MCF 10A (cell line): ENCODE data around the gene QRICH2. TPM values are rescaled to one million over a fixed set of nuclear protein-coding genes. Genes with fewer than 3 reads are reported as not detected.
A peak's percentile ranks its signal among the peaks of the same experiment; 100 is the strongest.
"Not testable (repeated sequence)": the region's sequence is repeated elsewhere in the genome, so short reads cannot be mapped to it uniquely, and the experiment has no call there.

Experiments
- BruUV-seq: library from RNA; stranded (reverse); fragments of 400-500 nt; replicated peaks from 2 replicates; lab custom pipeline; 2021; lab: Mats Ljungman, UMichigan
- CTCF ChIA-PET: fragments of 300-600 bp; sonication (Branson Sonifier 250); formaldehyde crosslinking; extraction: SDS; loops from one replicate; lab custom pipeline; 2021; ENCODE audit warnings: antibody characterized with exemption, inconsistent platforms; lab: Yijun Ruan, JAX
- POLR2A ChIA-PET: fragments of 300-600, 350-650 bp; sonication (Branson Sonifier 250); formaldehyde crosslinking; extraction: SDS; loops from one replicate; lab custom pipeline; 2020; ENCODE audit warnings: antibody characterized with exemption, inconsistent platforms; lab: Yijun Ruan, JAX
- DNase-seq: peaks from one replicate; pipeline ENCODE4 v3.0.0-alpha.2; 2018; ENCODE audit not compliant: unreplicated experiment
- H3K27ac Mint-ChIP-seq: one replicate; pipeline ENCODE4 v1.8.0; 2022; ENCODE audit warnings: mild to moderate bottlenecking, low read depth, mixed read lengths; ENCODE audit not compliant: unreplicated experiment
- H3K27me3 Mint-ChIP-seq: one replicate; pipeline ENCODE4 v1.8.0; 2022; ENCODE audit warnings: mixed read lengths; ENCODE audit not compliant: insufficient read depth, unreplicated experiment
- H3K36me3 Mint-ChIP-seq: one replicate; pipeline ENCODE4 v1.8.0; 2022; ENCODE audit warnings: mild to moderate bottlenecking, moderate library complexity, mixed read lengths; ENCODE audit not compliant: insufficient read depth, unreplicated experiment
- H3K4me1 Mint-ChIP-seq: one replicate; pipeline ENCODE4 v1.8.0; 2022; ENCODE audit warnings: mixed read lengths; ENCODE audit not compliant: insufficient read depth, unreplicated experiment
- H3K4me3 Mint-ChIP-seq: one replicate; pipeline ENCODE4 v1.8.0; 2022; ENCODE audit warnings: mild to moderate bottlenecking, moderate library complexity, mixed read lengths; ENCODE audit not compliant: unreplicated experiment
- H3K9me3 Mint-ChIP-seq: one replicate; pipeline ENCODE4 v1.8.0; 2022; ENCODE audit warnings: mixed read lengths; ENCODE audit not compliant: unreplicated experiment
- intact Hi-C: fragments of 100-400 bp; cut with micrococcal nuclease; formaldehyde crosslinking; loops from 2 replicates; pipeline ENCODE4 v1.14.1; 2022
- total RNA-seq: library from RNA; stranded (reverse); gene quantifications from 2 replicates; pipeline ENCODE4 v1.2.3, GENCODE V29; 2022
- TF ChIP-seq, protein P1 (sequence below): fragments of 200-600 bp; IDR thresholded peaks from one replicate; pipeline ENCODE4 v1.8.0; 2022; ENCODE audit warnings: antibody characterized with exemption, mild to moderate bottlenecking; ENCODE audit not compliant: unreplicated experiment

The QRICH2 gene
- total RNA-seq, 1 experiment from 2014 or later: 0.56 TPM

DNA sequence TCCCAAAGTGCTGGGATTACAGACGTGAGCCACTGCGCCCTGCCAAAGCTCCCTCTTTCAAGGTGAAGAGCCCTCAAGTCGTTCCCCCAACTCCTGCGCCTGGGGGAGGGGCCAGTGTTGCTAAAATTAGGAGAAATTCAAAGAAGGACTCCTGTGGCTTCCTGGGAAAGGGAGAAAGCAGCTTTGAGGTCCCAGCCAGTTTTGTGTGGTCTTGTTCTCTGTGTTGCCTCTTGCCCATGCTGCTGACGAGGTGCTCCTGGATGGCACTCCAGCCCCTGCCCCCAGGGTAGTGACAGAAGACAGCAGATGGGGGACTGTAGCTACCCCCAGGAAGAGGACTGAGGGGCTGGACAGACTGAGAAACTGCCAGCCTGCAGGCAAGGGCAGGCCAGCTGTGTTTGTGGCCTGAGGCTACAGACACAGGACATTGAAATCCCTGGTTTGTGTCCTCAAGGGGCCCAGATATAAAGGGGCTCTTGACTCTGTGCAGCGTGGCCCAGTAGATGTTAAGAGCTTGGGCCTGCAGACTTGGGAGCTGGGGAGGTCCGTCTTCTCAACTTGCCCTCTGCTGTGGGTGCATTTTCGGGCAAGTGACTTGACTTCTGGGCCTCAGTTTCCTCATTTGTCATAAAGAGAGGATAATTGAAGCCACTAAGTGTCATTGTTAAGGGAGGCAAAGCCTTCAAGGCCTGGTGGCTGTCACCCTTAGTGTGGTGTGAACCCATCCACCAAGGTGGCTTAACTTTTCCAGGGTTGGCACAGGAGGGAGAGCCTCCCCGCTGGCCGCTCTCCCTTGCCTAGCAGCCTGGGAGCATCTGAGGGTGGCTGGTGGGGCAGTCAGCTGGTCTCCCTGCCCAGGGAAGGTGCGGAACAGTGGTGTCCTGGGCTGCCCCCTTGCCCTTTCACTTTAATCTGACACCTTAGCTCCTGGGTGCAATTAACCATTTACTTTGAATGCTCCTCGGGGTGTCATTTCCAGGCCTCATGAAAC is 38.8 kb downstream of the QRICH2 start:
- Mint-ChIP-seq H3K27me3 (no peaks in the 10 kb centered on the region), H3K27ac (peak overlapping the region; percentile 90), H3K4me1 (peaks cover 7% of the 10 kb centered on the region), H3K4me3 (no peak overlapping the region), H3K9me3 (no peaks in the 10 kb centered on the region), H3K36me3 (peaks cover 43% of the 10 kb centered on the region)
- ChIA-PET CTCF (interaction anchor here (0.6 to 6.0 kb wide), 5 partner anchors 10 to 148 kb away, joined by 3 to 51 read pairs (median 3); no protein-coding TSS in a partner anchor), POLR2A (interaction anchor here (0.6 to 1.4 kb wide), 2 partner anchors 64 to 167 kb away, joined by 3 to 4 read pairs; no protein-coding TSS in a partner anchor)
- intact Hi-C loops: loop anchor here (2.0 kb wide), 1 partner anchor 20 kb away; no protein-coding TSS in a partner anchor
- no peak for DNase-seq
- no TSS peak for BruUV-seq
- TF ChIP-seq, protein P1, sequence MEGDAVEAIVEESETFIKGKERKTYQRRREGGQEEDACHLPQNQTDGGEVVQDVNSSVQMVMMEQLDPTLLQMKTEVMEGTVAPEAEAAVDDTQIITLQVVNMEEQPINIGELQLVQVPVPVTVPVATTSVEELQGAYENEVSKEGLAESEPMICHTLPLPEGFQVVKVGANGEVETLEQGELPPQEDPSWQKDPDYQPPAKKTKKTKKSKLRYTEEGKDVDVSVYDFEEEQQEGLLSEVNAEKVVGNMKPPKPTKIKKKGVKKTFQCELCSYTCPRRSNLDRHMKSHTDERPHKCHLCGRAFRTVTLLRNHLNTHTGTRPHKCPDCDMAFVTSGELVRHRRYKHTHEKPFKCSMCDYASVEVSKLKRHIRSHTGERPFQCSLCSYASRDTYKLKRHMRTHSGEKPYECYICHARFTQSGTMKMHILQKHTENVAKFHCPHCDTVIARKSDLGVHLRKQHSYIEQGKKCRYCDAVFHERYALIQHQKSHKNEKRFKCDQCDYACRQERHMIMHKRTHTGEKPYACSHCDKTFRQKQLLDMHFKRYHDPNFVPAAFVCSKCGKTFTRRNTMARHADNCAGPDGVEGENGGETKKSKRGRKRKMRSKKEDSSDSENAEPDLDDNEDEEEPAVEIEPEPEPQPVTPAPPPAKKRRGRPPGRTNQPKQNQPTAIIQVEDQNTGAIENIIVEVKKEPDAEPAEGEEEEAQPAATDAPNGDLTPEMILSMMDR: no peak

DNA sequence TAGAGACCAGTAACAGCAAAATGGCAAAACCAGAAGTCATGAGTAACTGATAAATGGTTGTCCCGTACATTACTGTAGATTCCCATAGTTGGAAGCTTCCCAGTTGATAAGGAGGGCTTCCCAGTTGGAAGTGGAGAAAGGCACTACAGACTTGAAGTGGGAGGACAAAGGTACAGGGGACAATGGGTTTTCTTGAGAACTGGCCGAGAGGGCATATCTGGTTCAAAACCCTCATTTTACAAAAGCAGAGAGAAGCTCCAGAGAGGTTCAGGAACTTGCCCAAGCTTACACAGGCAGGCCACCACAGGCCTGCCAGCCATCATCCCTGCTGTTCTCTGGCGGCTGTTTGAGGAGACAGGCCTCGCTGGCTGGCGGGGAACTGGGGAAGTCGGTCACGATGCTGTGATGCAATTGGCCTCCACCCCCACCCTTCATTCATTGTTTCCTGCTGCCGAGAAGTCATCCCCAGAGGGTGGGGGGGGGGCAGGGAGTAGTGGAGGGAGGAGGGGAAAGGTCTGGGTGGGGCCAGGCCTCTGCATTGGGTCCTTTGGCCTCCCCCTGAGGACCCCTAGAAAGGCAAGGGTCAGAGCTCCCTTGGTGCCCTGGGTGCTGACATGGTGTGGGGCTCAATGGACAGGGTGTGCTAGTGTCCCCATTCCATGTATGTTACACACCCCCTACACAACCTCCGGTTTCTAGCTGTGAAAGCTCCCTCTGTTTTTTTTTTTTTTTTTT is 39.9 kb downstream of the QRICH2 start:
- H3K9me3 Mint-ChIP-seq: no peaks in the 10 kb centered on the region
- peak overlapping the region; percentile 90 for H3K27ac Mint-ChIP-seq
- peak; percentile 88 for DNase-seq
- H3K4me1 Mint-ChIP-seq: peaks cover 7% of the 10 kb centered on the region
- CTCF ChIA-PET: interaction anchor here (0.6 to 6.0 kb wide), 7 partner anchors 11 to 262 kb away, joined by 3 to 51 read pairs (median 3); no protein-coding TSS in a partner anchor
- intact Hi-C loops: loop anchor here (2.0 kb wide), 1 partner anchor 19 kb away; no protein-coding TSS in a partner anchor
- peak overlapping the region; percentile 58 for H3K4me3 Mint-ChIP-seq
- H3K36me3 Mint-ChIP-seq: peaks cover 43% of the 10 kb centered on the region
- TF ChIP-seq, protein P1: no peak
- TSS peak; percentile 89 for BruUV-seq
- POLR2A ChIA-PET: interaction anchor here (0.6 to 4.2 kb wide), 8 partner anchors 63 to 539 kb away, joined by 3 to 21 read pairs (median 4); partner anchors contain the start of genes EVPL, EXOC7 and PRPSAP1
- no peaks in the 10 kb centered on the region for H3K27me3 Mint-ChIP-seq

DNA sequence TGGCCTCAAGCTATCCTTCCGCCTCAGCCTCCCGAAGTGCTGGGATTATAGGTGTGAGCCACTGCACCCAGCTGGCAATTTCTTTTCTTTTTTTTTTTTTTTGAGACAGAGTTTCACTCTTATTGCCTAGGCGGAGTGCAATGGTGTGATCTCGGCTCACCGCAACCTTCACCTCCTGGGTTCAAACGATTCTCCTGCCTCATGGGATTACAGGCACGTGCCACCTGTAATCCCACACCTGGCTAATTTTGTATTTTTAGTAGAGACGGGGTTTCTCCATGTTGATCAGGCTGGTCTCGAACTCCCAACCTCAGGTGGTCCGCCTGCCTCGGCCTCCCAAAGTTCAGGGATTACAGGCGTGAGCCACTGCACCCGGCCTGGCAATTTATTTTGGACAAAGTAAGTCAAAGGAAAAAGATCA is 40.5 kb downstream of the QRICH2 start:
- H3K4me1 Mint-ChIP-seq, BruUV-seq, H3K27me3 Mint-ChIP-seq, H3K9me3 Mint-ChIP-seq, DNase-seq: not testable (repeated sequence)
- intact Hi-C loops: loop anchor here (2.0 kb wide), 1 partner anchor 19 kb away; no protein-coding TSS in a partner anchor
- peak overlapping the region; percentile 90 for H3K27ac Mint-ChIP-seq
- peak overlapping the region; percentile 58 for H3K4me3 Mint-ChIP-seq
- ChIA-PET POLR2A (interaction anchor here (0.6 to 4.2 kb wide), 8 partner anchors 8 to 538 kb away, joined by 3 to 21 read pairs (median 5); partner anchors contain the start of genes EVPL, EXOC7 and PRPSAP1), CTCF (interaction anchor here (0.6 to 6.0 kb wide), 6 partner anchors 11 to 1521 kb away, joined by 3 to 51 read pairs (median 3); no protein-coding TSS in a partner anchor)
- H3K36me3 Mint-ChIP-seq: peaks cover 41% of the 10 kb centered on the region

DNA sequence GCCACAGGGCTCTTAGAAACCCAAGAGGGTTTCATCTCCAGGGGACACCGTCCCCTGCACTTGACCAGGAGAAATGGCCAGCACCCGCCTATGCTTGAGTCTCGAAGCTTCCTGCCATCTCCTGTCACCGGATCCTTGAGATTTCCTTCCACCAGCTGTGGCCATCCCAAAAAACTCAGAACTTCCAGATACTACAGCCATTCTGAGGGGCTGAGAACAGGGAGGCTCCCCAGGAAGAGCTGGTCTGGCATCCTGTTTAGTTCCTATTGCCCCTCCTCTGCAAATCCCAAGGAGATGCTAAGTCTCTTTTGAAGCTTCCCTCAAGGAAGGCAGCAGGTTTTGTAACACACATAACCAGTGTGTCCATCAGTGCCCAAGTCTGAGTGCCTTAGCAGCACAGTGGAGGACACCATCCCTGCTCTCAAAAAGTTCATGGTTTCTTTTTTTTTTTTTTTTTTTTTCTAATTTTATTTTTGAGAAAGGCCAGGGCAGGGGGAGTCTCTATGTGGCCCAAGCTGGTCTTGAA is 41.0 kb downstream of the QRICH2 start:
- ChIA-PET POLR2A (interaction anchor here (0.7 to 4.2 kb wide), 12 partner anchors 8 to 422 kb away, joined by 3 to 21 read pairs (median 4); partner anchors contain the start of genes EXOC7, PRPSAP1 and SRP68), CTCF (interaction anchor here (0.6 to 6.0 kb wide), 8 partner anchors 10 to 1520 kb away, joined by 3 to 51 read pairs (median 3); partner anchors contain the start of gene SLC25A19)
- BruUV-seq: no TSS peak
- TF ChIP-seq, protein P1: no peak
- no peaks in the 10 kb centered on the region for H3K27me3 Mint-ChIP-seq
- peaks cover 39% of the 10 kb centered on the region for H3K36me3 Mint-ChIP-seq
- intact Hi-C loops: no loop called here
- H3K4me1 Mint-ChIP-seq: peaks cover 7% of the 10 kb centered on the region
- H3K9me3 Mint-ChIP-seq: no peaks in the 10 kb centered on the region
- H3K27ac Mint-ChIP-seq: peak overlapping the region; percentile 90
- DNase-seq: no peak
- peak overlapping the region; percentile 76 for H3K4me3 Mint-ChIP-seq
